GM18873 (cell line): Measurements from ENCODE around the gene ADRM1.

Experiments
- ATAC-seq: cut with Tn5 transposase; IDR thresholded peaks from one replicate; pipeline ENCODE4 v1.9.1; 2021; ENCODE audit warnings: mild to moderate bottlenecking, moderate library complexity, moderate number of reproducible peaks; ENCODE audit not compliant: unreplicated experiment, low FRiP score

Gene ADRM1

DNA sequence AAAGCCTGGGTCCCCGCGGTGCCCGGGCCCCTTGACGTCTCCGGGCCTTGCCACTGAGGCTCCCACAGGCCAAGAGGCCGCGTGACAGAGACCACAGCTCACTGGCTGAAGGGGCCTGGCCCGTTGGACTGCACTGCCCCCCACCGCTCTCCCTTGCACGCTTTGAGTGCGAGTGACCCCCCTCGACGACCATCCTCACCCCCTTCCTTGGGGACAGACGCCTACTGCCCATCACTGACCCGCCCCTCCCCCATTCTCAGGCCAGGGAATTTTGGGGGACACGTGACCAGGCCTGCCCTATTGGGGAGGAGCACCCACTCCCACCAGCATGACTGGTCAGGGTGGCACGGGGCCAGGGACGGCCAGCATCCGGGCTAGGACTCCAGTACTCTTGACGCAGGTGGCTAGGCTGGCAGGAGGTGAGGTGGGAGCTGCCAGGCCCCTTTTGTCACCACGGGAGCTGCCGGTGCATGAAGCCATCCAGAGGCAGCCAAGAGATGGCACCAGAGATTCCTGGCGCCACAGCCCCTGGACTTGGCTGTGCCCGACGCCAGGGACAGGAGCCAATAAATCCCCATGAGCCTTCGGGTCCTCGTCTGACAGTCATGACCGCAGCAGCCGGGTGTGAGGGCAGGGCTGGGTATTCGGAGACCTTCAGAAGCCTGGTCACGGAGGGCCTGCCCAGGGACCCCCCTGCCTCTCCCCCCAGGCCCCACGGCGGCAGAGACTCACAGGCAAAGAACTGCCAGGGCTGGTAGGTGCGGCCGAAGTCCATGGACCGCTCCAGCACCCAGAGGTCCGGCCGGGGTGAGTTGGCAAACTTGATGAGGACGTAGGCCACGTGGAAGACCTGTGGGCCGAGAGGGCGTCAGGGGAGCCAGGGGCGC, 49.8 kb downstream of the ADRM1 start:
- no peak for ATAC-seq

DNA sequence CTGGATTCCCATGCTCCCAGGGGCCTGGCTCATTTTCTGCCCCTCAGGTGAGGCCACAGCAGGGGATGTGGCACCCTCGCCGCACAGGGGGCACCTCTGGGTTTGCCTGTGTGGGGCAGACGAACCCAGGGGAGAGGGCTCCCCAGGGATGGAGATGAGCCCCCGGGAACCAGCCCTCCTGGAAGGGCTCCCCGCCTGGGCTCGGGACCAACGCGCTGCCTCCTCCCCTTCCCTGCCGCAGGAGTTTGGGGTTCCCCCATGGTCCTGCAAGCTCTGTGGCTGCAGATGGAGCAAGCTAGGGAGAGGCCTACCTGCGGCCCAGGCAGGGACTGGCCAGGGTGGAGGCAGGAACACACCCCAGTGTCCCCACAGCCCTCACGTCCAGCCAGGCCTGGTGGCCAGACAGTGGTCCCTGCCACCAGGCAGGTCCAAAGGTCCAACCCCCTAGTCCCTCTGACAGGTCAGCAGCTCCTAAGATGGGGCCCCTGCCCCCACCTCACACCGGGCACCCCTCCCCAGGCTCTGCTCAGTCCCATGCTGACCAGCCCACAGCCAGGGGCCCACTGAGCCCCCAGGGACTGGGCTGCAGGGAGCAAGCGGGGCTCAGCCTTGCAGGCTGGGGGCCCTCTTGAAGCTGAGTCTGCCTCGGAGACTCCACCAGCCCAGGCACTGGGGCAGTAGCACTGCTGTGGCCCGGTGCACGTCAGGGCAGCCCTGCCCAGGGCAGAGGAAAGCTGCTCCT, 50.7 kb downstream of the ADRM1 start:
- ATAC-seq, result no peak

DNA sequence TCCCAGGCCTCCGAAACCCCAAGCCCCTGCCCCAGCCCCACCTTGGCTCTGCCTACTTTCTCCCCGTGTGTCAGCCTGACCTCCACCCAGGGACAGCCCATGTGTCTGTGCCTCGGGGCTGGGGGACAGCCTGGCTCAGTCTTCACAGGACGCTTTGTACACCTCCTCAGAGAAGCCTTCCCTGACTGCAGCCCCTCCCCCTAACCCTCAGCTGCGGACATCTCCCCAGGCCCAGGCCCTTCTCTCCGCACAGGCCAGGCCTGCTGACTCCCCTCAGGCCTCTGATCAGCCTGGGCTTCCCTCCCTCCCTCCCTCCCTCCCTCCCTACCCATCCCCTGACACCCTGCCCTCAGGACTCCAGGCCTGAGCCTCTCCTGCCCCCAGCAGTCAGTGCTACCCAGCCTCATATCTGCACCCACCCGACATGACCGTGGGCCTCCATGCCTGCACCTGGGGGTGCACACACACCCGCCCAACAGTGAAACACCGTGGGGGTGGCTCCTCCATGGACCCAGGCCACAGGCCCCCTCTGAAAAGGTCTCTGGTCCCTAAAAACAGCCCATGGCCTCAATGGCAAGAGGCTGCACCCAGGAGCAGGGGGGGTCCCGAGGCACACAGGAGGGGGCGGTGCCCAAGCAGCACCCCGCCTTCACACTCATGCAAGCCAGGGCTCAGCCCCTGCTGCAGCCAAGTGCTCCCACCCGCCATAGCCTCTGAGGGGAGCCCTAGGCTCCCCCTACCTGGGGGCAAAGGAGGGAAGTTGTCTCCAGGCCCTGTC, 51.4 kb downstream of the ADRM1 start:
- no peak for ATAC-seq

DNA sequence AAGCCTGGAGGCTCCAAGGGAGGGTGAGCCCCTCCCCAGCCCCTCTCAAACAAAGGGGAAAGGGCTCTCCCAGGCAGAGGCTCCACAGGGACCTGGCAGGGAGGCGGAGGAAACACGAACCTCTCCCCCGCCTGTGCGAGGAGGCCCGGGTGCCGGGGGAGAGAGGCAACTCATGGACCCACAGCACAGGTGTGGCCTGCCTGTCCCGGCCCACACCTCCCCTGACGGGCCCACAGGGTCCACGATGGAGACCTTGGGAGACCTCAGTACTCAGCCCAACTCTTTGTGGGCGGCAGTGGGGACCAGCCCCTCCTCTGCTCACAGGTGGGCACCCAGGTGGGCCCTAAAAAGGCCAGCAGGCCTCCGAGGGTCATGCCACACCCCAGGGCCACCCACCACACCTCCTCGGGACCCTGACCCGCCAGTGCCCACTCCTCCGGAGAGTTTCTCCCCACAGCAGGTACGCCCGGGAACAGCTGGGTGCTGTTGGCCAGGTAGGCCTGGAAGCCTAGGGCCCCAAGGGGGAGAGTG, 52.1 kb downstream of the ADRM1 start:
- no peak for ATAC-seq

DNA sequence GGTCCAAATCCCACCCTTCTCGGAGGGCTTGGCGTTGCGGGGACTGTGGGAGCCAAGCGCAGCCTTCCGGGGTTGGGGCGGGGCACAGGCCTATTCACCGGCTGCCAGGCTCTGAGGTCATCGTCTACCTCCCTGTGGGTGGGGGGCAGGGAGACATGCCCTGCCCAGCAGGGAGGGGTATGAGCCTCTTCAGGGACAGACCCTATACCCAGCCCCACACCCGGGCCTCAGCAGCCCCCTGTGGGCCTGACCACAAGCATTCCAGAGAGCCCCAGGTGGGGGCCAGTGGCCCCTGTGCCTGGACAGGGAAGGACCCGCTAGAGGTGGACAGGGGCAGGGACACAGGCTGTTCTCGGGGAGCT, 52.7 kb downstream of the ADRM1 start:
- no peak for ATAC-seq

DNA sequence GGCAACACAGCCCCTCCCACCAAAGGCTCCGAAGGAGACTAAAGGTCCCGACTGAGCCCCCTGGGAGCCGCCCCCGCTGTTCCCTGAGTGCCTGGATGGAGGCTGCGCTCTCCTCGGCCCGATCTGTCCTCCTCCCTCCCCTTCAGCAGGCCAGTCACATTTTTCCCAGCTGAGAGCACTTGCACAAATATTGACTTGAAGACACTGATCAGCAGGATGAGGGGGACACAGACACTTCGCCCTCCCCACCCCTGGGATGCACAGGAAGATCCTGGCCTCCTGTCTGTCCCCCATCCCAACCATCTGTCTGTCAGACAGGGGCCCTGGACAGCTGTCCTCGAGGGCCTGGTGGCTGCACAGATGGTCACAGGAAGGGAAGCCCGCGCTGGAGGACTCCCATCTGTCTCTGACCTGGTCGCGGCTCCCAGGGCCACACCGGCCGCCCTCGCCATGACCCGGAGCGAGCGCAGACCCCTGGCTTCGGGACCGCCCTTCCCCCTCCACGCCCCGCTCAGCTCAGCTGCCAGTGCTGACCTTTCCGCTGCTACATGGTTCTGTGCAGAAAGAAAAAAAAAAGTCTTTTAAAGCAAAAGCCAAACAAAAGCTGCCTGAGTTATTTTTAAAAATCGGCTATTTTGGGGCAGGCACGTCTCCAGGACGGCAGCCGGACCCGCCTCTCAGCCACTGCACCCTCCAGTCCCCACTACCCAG, 53.2 kb downstream of the ADRM1 start:
- no peak for ATAC-seq

DNA sequence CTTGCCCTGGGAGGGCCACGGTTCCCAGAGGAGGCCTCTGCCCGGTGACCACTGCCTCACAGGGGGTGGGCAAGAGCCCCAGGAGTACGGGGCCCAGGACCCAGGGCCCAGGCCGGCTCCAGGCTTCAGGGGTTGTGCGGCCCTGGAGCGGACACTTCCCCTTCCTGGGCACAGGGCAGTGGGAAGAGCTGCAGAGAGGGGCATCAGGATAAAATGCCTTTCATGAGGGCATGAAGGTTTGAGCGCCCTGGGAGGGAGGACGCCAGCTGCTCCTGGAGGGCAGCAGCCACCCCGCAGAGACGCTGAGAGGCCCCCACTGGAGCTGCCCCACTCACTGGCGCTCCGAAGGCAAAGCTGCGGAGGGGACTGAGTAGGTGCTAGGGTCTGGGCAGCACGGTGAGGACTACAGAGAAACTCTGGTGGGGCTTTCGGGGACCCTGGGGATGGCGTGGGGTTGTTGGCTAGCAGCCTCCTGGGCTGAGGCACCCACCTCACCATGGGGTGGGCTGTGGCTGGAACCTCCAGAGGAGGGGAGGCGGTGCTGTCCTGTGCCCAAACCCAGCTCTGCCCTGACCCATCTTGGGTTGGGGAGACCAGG, 53.9 kb downstream of the ADRM1 start:
- ATAC-seq, result no peak

DNA sequence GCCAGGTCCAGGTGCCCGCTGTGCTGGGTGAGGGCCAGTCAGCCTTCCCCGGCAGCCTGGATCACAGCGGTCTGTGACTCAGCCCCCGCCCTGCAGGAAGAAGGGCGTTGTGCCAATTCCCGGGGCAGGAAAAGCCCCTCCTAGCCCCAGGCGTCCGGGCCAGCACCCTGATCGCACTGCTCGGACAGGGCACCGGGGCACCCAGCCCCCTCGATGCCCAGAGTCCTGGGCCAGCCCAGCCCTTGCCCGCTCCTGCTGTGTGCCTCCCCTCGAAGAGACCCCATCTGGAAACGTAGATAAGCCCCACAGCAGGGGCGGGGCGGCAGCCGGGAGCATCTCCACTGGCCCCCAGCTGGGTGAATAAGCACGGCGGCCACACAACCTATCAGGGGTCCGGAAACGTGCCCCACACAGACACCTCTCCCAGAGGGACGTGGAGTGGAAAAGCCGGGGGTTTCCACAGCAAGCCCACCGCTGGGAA, 54.4 kb downstream of the ADRM1 start:
- ATAC-seq, result no peak

DNA sequence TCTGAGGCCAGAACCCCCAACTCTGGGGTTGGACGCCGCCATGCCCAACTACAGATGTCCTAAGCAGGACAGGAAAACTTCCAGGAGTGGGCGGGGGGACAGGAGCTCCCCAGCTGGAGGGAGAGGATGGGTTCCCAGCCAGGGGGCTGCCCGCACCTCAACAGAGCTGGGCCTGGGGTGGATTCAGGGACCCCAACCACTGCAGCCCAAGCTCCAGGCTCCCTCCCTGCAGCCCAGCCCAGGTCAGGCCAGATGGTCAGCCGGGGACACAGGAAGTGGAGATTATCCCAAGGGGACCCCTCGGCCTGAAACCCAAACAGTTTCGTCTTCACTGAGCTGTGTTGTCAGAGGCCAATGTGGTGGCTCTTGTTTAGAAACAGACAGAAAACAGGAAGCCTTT, 54.9 kb downstream of the ADRM1 start:
- ATAC-seq, result no peak
